Liver (tissue), 9 donors: ENCODE results near the gene ZNF837. TPM values are rescaled to one million over a fixed set of nuclear protein-coding genes. Genes with fewer than 3 reads are reported as not detected.
A peak's percentile ranks its signal among the peaks of the same experiment; 100 is the strongest.

Experiments used
- DNase-seq: peaks from one replicate; pipeline ENCODE4 v3.0.0-alpha.2; 2017; ENCODE audit warnings: low spot score
- H3K27ac ChIP-seq, 2 donors: one replicate each; pipeline ENCODE4 v1.7.0; 2013; ENCODE audit warnings: inconsistent platforms in 2 of 2, low read length in 2 of 2, control low read depth in 1 of 2, low read depth in 1 of 2, mild to moderate bottlenecking in 1 of 2
- H3K27me3 ChIP-seq, 4 donors: one replicate each; pipeline versions ENCODE4 v1.6.1 to v1.7.0; 2013; ENCODE audit warnings: low read length in 3 of 4, inconsistent platforms in 1 of 4, mild to moderate bottlenecking in 1 of 4, moderate library complexity in 1 of 4; ENCODE audit not compliant: control insufficient read depth in 4 of 4, insufficient read depth in 4 of 4
- H3K36me3 ChIP-seq, 4 donors: one replicate each; pipeline versions ENCODE4 v1.6.1 to v1.7.0; 2013; ENCODE audit warnings: low read length in 3 of 4, mild to moderate bottlenecking in 3 of 4, low read depth in 1 of 4, moderate library complexity in 1 of 4; ENCODE audit not compliant: control insufficient read depth in 4 of 4, insufficient read depth in 3 of 4
- H3K4me1 ChIP-seq, 4 donors: one replicate each; pipeline versions ENCODE4 v1.6.1 to v1.7.0; 2013; ENCODE audit warnings: low read length in 3 of 4, mild to moderate bottlenecking in 3 of 4, moderate library complexity in 1 of 4; ENCODE audit not compliant: control insufficient read depth in 4 of 4, insufficient read depth in 4 of 4
- H3K4me3 ChIP-seq, 3 donors: one replicate each; pipeline versions ENCODE4 v1.6.1 to v1.7.0; 2013; ENCODE audit warnings: low read length in 3 of 3, control low read depth in 1 of 3, low read depth in 1 of 3, mild to moderate bottlenecking in 1 of 3
- H3K9ac ChIP-seq, 2 donors: one replicate each; pipeline ENCODE4 v1.7.0; 2013; ENCODE audit warnings: low read length in 2 of 2, mild to moderate bottlenecking in 2 of 2, moderate library complexity in 2 of 2, control low read depth in 1 of 2, low read depth in 1 of 2
- H3K9me3 ChIP-seq, 4 donors: one replicate each; pipeline versions ENCODE4 v1.6.1 to v1.7.0; 2013; ENCODE audit warnings: low read length in 3 of 4; ENCODE audit not compliant: control insufficient read depth in 4 of 4
- ATF3 ChIP-seq: IDR thresholded peaks from 2 replicates; pipeline ENCODE4 v1.6.1; 2016; ENCODE audit warnings: antibody characterized with exemption
- CTCF ChIP-seq: fragments of 150-350 bp; IDR thresholded peaks from 2 replicates; pipeline ENCODE4 v1.5.1; 2017; ENCODE audit warnings: improper control_type of control experiment, low read depth, low read length; ENCODE audit not compliant: missing input control
- EGR1 ChIP-seq, 2 donors: IDR thresholded peaks; 2 replicates each; pipeline ENCODE4 v1.6.1; 2016 to 2018; ENCODE audit warnings: antibody characterized with exemption in 2 of 2, low read depth in 2 of 2
- FOXA2 ChIP-seq: IDR thresholded peaks from 2 replicates; pipeline ENCODE4 v1.6.1; 2016; ENCODE audit warnings: antibody characterized with exemption
- GABPA ChIP-seq, 2 donors: IDR thresholded peaks in 1 of 2; conservative IDR thresholded peaks in 1 of 2; 2 replicates each; pipeline ENCODE4 v1.6.1; 2016; ENCODE audit warnings: antibody characterized with exemption in 2 of 2, mild to moderate bottlenecking in 1 of 2, moderate library complexity in 1 of 2
- HNF4A ChIP-seq, 2 donors: conservative IDR thresholded peaks; 2 replicates each; pipeline ENCODE4 v1.6.1; 2016; ENCODE audit warnings: antibody characterized with exemption in 2 of 2, mild to moderate bottlenecking in 2 of 2
- JUND ChIP-seq, 2 donors: IDR thresholded peaks; 2 replicates each; pipeline ENCODE4 v1.6.1; 2016; ENCODE audit warnings: antibody characterized with exemption in 2 of 2
- MAX ChIP-seq: IDR thresholded peaks from 2 replicates; pipeline ENCODE4 v1.6.1; 2016; ENCODE audit warnings: antibody characterized with exemption
- NR2F2 ChIP-seq: IDR thresholded peaks from 2 replicates; pipeline ENCODE4 v1.6.1; 2016; ENCODE audit warnings: antibody characterized with exemption
- RAD21 ChIP-seq, 2 donors: IDR thresholded peaks; 2 replicates each; pipeline ENCODE4 v1.6.1; 2016; ENCODE audit warnings: antibody characterized with exemption in 2 of 2, mild to moderate bottlenecking in 2 of 2
- REST ChIP-seq: IDR thresholded peaks from 2 replicates; pipeline ENCODE4 v1.6.1; 2016; ENCODE audit warnings: antibody characterized with exemption, mild to moderate bottlenecking
- RXRA ChIP-seq, 2 donors: IDR thresholded peaks; 2 replicates each; pipeline ENCODE4 v1.6.1; 2017 to 2018; ENCODE audit warnings: antibody characterized with exemption in 2 of 2, mild to moderate bottlenecking in 1 of 2
- SP1 ChIP-seq: IDR thresholded peaks from 2 replicates; pipeline ENCODE4 v1.6.1; 2018; ENCODE audit warnings: antibody characterized with exemption, mild to moderate bottlenecking
- TAF1 ChIP-seq: conservative IDR thresholded peaks from 2 replicates; pipeline ENCODE4 v1.6.1; 2016; ENCODE audit warnings: antibody characterized with exemption, mild to moderate bottlenecking
- ZBTB33 ChIP-seq: IDR thresholded peaks from 2 replicates; pipeline ENCODE4 v1.6.1; 2016; ENCODE audit warnings: antibody characterized with exemption
- WGBS: extraction: QIAGEN DNeasy Blood & Tissue Kit; methylation state at CpG from one replicate; pipeline ENCODE4 v1.1.7; 2013; 5-methylcytosine and 5-hydroxymethylcytosine counted together
- polyA plus RNA-seq, 2 donors: library from polyadenylated mRNA; stranded (reverse) in 1 of 2; unstranded in 1 of 2; fragments of 200-250 nt in 1 of 2; fragments of >200 nt in 1 of 2; fragmentation: Nextera tagmentation in 1 of 2; extraction: Ambion mirVana in 1 of 2; gene quantifications; one replicate each; pipeline versions ENCODE4 v1.2.1 to v1.2.3, GENCODE V29; 2013 to 2015
- total RNA-seq, 2 donors: library from RNA; depleted of rRNA; stranded (reverse); fragments of >200 nt; gene quantifications; one replicate each; pipeline ENCODE4 v1.2.3, GENCODE V29; 2014
- donor health status: healthy.
- donor health status: healthy.
- donor health status: healthy.
- donor health status: healthy.
- donor health status: healthy.

ZNF837 gene
- total and polyA plus RNA-seq, 4 donors: 0.54 to 3.6 (median 2.3) TPM

GRCh38 chr19:58409010-58409790, 28.4 kb upstream of the ZNF837 start:
- H3K27ac ChIP-seq: peak overlapping the region; percentile 80 to 83
- no peak for DNase-seq
- H3K9ac ChIP-seq: peak overlapping the region; percentile 27 to 41
- H3K27me3 ChIP-seq: no peaks in the 10 kb centered on the region
- no peaks in the 10 kb centered on the region for H3K9me3 ChIP-seq
- peak overlapping the region; percentile 68 to 90 (median 76) for H3K4me3 ChIP-seq
- no peaks in the 10 kb centered on the region for H3K36me3 ChIP-seq
- H3K4me1 ChIP-seq: peaks cover 3 to 25% (median 21%) of the 10 kb centered on the region in 4 donors
- TF ChIP-seq RAD21 (IDR thresholded peaks at IDR 0.05): no peak
- TF ChIP-seq ZBTB33: no peak
- TF ChIP-seq CTCF: no peak
- peak in 1 of 2 donors; percentile 49 for TF ChIP-seq HNF4A (conservative IDR thresholded peaks at IDR 0.05)
- TF ChIP-seq GABPA (IDR thresholded peaks at IDR 0.05 in 1 of 2, conservative IDR thresholded peaks at IDR 0.05 in 1 of 2): no peak
- no peak for TF ChIP-seq TAF1
- TF ChIP-seq FOXA2: no peak
- WGBS: 4% methylated on average over 34 of the region's 34 CpGs

GRCh38 chr19:58408152-58409009, 27.6 kb upstream of the ZNF837 start, which contains the start of gene ZNF584:
Gene ZNF584 (plus strand): TSS chr19:58408649. CDS start chr19:58409148, 499 bp downstream.
- Histone ChIP-seq H3K9me3 (no peaks in the 10 kb centered on the region), H3K4me3 (peak within 1 kb of the TSS; percentile 76 to 90 (median 86)), H3K36me3 (no peaks in the 10 kb centered on the region), H3K4me1 (peaks cover 5 to 30% (median 21%) of the 10 kb centered on the region in 4 donors), H3K9ac (peak within 1 kb of the TSS; percentile 31 to 76), H3K27ac (peak within 1 kb of the TSS; percentile 80 to 83), H3K27me3 (no peaks in the 10 kb centered on the region)
- peak; percentile 94 for DNase-seq
- under 1% methylated on average over 100 of the region's 100 CpGs for WGBS
- TF ChIP-seq RAD21 (IDR thresholded peaks at IDR 0.05) (peak in 1 of 2 donors; percentile 49), FOXA2 (no peak), RXRA (IDR thresholded peaks at IDR 0.05) (peak; percentile 19 to 39), SP1 (peak; percentile 54), TAF1 (no peak), ATF3 (no peak), GABPA (IDR thresholded peaks at IDR 0.05 in 1 of 2, conservative IDR thresholded peaks at IDR 0.05 in 1 of 2) (peak in 1 of 2 donors; percentile 91), ZBTB33 (no peak), NR2F2 (no peak), CTCF (no peak), JUND (IDR thresholded peaks at IDR 0.05) (no peak), EGR1 (IDR thresholded peaks at IDR 0.05; ENCODE audit: low read depth in 2 of 2) (peak; percentile 74 to 77), REST (peak; percentile 1), MAX (no peak)
